Neural cell (in vitro differentiated cells): Measurements from ENCODE around the gene HAO2.

ENCODE experiments used
- EP300 ChIP-seq: fragments of 450-650 bp; conservative IDR thresholded peaks from 2 replicates; pipeline ENCODE4 v1.6.1; 2014; ENCODE audit warnings: antibody characterized with exemption, mild to moderate bottlenecking, moderate library complexity; ENCODE audit not compliant: poor library complexity, severe bottlenecking
- EZH2 ChIP-seq: fragments of 200-600, 300-800 bp; shearing (Covaris generic), sonication (generic); IDR thresholded peaks from 2 replicates; pipeline ENCODE4 v1.6.1; 2014; ENCODE audit warnings: antibody characterized with exemption, low read length, borderline replicate concordance, mild to moderate bottlenecking; ENCODE audit not compliant: insufficient read depth, poor library complexity, severe bottlenecking
- MXI1 ChIP-seq: fragments of 450-650 bp; conservative IDR thresholded peaks from 2 replicates; pipeline ENCODE4 v1.6.1; 2014; ENCODE audit warnings: antibody characterized with exemption, mild to moderate bottlenecking; ENCODE audit not compliant: poor library complexity, severe bottlenecking
- POLR2AphosphoS5 ChIP-seq: IDR thresholded peaks from 2 replicates; pipeline ENCODE4 v1.6.1; 2012
- RAD21 ChIP-seq: fragments of 450-650 bp; conservative IDR thresholded peaks from 2 replicates; pipeline ENCODE4 v1.6.1; 2014; ENCODE audit warnings: antibody characterized with exemption, mild to moderate bottlenecking, moderate library complexity
- SMC3 ChIP-seq: fragments of 450-650 bp; conservative IDR thresholded peaks from 2 replicates; pipeline ENCODE4 v1.6.1; 2014; ENCODE audit warnings: antibody characterized with exemption, mild to moderate bottlenecking, moderate library complexity; ENCODE audit not compliant: poor library complexity
- TAF1 ChIP-seq: IDR thresholded peaks from 2 replicates; pipeline ENCODE4 v1.6.1; 2012; ENCODE audit warnings: low read depth
- TF ChIP-seq, protein P1 (sequence below): fragments of 450-650 bp; IDR thresholded peaks from 2 replicates; pipeline ENCODE4 v1.5.1; 2014; ENCODE audit warnings: antibody characterized with exemption, mild to moderate bottlenecking, moderate library complexity; ENCODE audit not compliant: poor library complexity, severe bottlenecking
- TF ChIP-seq, protein P2 (sequence below): IDR thresholded peaks from 2 replicates; pipeline ENCODE4 v1.6.1; 2012; ENCODE audit warnings: borderline replicate concordance

DNA sequence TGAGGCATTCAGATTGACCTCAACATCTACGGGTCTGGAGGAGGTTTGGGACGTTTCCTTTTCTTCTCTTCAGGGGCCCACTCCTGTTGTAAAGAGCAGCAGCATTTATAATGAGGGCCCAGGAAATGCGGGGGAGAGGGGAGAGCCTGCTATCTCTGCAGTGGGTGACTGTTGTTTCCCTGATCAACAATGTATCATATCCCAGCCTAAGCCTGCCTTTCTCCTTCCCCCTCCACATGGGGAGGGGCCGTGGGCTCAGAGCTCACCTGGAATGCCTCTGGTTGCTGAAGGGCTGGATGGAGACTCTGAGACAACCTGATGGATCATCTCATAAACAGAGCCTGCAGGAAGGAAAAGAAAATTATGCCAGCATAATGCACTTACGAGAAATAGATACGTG, 36.0 kb upstream of the HAO2 start:
- TF ChIP-seq, protein P1, sequence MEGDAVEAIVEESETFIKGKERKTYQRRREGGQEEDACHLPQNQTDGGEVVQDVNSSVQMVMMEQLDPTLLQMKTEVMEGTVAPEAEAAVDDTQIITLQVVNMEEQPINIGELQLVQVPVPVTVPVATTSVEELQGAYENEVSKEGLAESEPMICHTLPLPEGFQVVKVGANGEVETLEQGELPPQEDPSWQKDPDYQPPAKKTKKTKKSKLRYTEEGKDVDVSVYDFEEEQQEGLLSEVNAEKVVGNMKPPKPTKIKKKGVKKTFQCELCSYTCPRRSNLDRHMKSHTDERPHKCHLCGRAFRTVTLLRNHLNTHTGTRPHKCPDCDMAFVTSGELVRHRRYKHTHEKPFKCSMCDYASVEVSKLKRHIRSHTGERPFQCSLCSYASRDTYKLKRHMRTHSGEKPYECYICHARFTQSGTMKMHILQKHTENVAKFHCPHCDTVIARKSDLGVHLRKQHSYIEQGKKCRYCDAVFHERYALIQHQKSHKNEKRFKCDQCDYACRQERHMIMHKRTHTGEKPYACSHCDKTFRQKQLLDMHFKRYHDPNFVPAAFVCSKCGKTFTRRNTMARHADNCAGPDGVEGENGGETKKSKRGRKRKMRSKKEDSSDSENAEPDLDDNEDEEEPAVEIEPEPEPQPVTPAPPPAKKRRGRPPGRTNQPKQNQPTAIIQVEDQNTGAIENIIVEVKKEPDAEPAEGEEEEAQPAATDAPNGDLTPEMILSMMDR = no peak
- no peak for TF ChIP-seq POLR2AphosphoS5
- TF ChIP-seq SMC3 = no peak
- no peak for TF ChIP-seq EP300
- no peak for TF ChIP-seq TAF1
- no peak for TF ChIP-seq EZH2
- TF ChIP-seq MXI1 = no peak
- TF ChIP-seq, protein P2, sequence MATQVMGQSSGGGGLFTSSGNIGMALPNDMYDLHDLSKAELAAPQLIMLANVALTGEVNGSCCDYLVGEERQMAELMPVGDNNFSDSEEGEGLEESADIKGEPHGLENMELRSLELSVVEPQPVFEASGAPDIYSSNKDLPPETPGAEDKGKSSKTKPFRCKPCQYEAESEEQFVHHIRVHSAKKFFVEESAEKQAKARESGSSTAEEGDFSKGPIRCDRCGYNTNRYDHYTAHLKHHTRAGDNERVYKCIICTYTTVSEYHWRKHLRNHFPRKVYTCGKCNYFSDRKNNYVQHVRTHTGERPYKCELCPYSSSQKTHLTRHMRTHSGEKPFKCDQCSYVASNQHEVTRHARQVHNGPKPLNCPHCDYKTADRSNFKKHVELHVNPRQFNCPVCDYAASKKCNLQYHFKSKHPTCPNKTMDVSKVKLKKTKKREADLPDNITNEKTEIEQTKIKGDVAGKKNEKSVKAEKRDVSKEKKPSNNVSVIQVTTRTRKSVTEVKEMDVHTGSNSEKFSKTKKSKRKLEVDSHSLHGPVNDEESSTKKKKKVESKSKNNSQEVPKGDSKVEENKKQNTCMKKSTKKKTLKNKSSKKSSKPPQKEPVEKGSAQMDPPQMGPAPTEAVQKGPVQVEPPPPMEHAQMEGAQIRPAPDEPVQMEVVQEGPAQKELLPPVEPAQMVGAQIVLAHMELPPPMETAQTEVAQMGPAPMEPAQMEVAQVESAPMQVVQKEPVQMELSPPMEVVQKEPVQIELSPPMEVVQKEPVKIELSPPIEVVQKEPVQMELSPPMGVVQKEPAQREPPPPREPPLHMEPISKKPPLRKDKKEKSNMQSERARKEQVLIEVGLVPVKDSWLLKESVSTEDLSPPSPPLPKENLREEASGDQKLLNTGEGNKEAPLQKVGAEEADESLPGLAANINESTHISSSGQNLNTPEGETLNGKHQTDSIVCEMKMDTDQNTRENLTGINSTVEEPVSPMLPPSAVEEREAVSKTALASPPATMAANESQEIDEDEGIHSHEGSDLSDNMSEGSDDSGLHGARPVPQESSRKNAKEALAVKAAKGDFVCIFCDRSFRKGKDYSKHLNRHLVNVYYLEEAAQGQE = no peak
- TF ChIP-seq RAD21 = no peak
